SU-DHL-6 (cell line): ENCODE results near the gene EVI5L.

Source experiments
- CTCF ChIP-seq: fragments of 200-600 bp; sonication (generic); IDR thresholded peaks from one replicate; pipeline ENCODE4 v1.5.1; 2017; ENCODE audit warnings: antibody characterized with exemption, mild to moderate bottlenecking, low read length, moderate library complexity; ENCODE audit not compliant: insufficient read depth, poor library complexity, severe bottlenecking
- EZH2phosphoT487 ChIP-seq: fragments of 200-600 bp; sonication (generic), shearing (Covaris generic); conservative IDR thresholded peaks from 2 replicates; pipeline ENCODE4 v1.6.1; 2018; ENCODE audit warnings: mild to moderate bottlenecking, antibody characterized with exemption, low read length, moderate library complexity, mixed read lengths

- TF ChIP-seq CTCF (no peak), EZH2phosphoT487 (no peak)
Measured at GRCh38 chr19:7859831-7860713, 30.1 kb downstream of the EVI5L start.
